ENCODE measurements around the gene BAIAP2.
A peak's percentile ranks its signal among the peaks of the same experiment; 100 is the strongest.

Gene BAIAP2

GRCh38 chr17:81034779-81035520, at the start of gene BAIAP2:
BAIAP2 (plus strand) TSS chr17:81035151; CDS start chr17:81035255, 104 bp downstream.
- DNase-seq = peak; percentile 86

- no peak for DNase-seq
Observed at GRCh38 chr17:80986046-80986445, 48.9 kb upstream of the BAIAP2 start.

- no peak for DNase-seq
Observed at GRCh38 chr17:80986816-80987475, 48.0 kb upstream of the BAIAP2 start.

- no peak for DNase-seq
Observed at GRCh38 chr17:80987941-80988461, 47.0 kb upstream of the BAIAP2 start.

- DNase-seq = no peak
Observed at GRCh38 chr17:80989586-80989913, 45.4 kb upstream of the BAIAP2 start.

- DNase-seq = no peak
Observed at GRCh38 chr17:80990921-80991644, 43.9 kb upstream of the BAIAP2 start.

GRCh38 chr17:80991645-80992076, 43.3 kb upstream of the BAIAP2 start, which contains the start of gene CHMP6:
CHMP6 (plus strand) TSS chr17:80991841; CDS start chr17:80991919, 78 bp downstream.
- peak; percentile 40 for DNase-seq

GRCh38 chr17:80992077-80992947, 42.6 kb upstream of the BAIAP2 start:
- DNase-seq = no peak

- DNase-seq = no peak
Observed at GRCh38 chr17:80992948-80993624, 41.9 kb upstream of the BAIAP2 start.

GRCh38 chr17:80995131-80995530, 39.8 kb upstream of the BAIAP2 start:
- DNase-seq = no peak

GRCh38 chr17:80996422-80997305, 38.3 kb upstream of the BAIAP2 start:
- no peak for DNase-seq

GRCh38 chr17:80997424-80998117, 37.4 kb upstream of the BAIAP2 start:
- DNase-seq = no peak

- DNase-seq = no peak
Observed at GRCh38 chr17:80998118-80998747, 36.7 kb upstream of the BAIAP2 start.

- no peak for DNase-seq
Observed at GRCh38 chr17:80998748-80999535, 36.0 kb upstream of the BAIAP2 start.

GRCh38 chr17:80999536-81000333, 35.2 kb upstream of the BAIAP2 start:
- no peak for DNase-seq

- DNase-seq = no peak
Observed at GRCh38 chr17:81000334-81000630, 34.7 kb upstream of the BAIAP2 start.

- no peak for DNase-seq
Observed at GRCh38 chr17:81000631-81001357, 34.2 kb upstream of the BAIAP2 start.

- no peak for DNase-seq
Observed at GRCh38 chr17:81002013-81002384, 33.0 kb upstream of the BAIAP2 start.

All from NCI-H2107 (cell line).